ENCODE data around the gene USH2A. TPM values are rescaled to one million over a fixed set of nuclear protein-coding genes. Genes with fewer than 3 reads are reported as not detected.

Gene USH2A
- total RNA-seq, 2 experiments from 2014 or later = not detected

- Mint-ChIP-seq H3K4me3 (no peak overlapping the region), H3K27me3 (no peaks in the 10 kb centered on the region), H3K36me3 (no peaks in the 10 kb centered on the region), H3K4me1 (no peaks in the 10 kb centered on the region), H3K27ac (no peak overlapping the region), H3K9me3 (peaks cover 4% of the 10 kb centered on the region)
- DNase-seq = no peak
These were observed 208.1 kb downstream of the USH2A start for GRCh38 chr1:216215169-216215568.

GRCh38 chr1:216212826-216213225, 210.4 kb downstream of the USH2A start:
- Mint-ChIP-seq H3K9me3 (peaks cover 4% of the 10 kb centered on the region), H3K4me1 (no peaks in the 10 kb centered on the region), H3K4me3 (no peak overlapping the region), H3K36me3 (no peaks in the 10 kb centered on the region), H3K27ac (no peak overlapping the region), H3K27me3 (no peaks in the 10 kb centered on the region)
- DNase-seq = no peak

- no peaks in the 10 kb centered on the region for H3K9me3 Mint-ChIP-seq
- H3K27ac Mint-ChIP-seq = no peak overlapping the region
- DNase-seq = no peak
- no peak overlapping the region for H3K4me3 Mint-ChIP-seq
- no peaks in the 10 kb centered on the region for H3K4me1 Mint-ChIP-seq
- H3K27me3 Mint-ChIP-seq = no peaks in the 10 kb centered on the region
- H3K36me3 Mint-ChIP-seq = no peaks in the 10 kb centered on the region
These were observed 213.2 kb downstream of the USH2A start for GRCh38 chr1:216210081-216210480.

GRCh38 chr1:216209125-216209524, 214.1 kb downstream of the USH2A start:
- no peak for DNase-seq
- Mint-ChIP-seq H3K4me3 (no peak overlapping the region), H3K27me3 (no peaks in the 10 kb centered on the region), H3K36me3 (no peaks in the 10 kb centered on the region), H3K9me3 (no peaks in the 10 kb centered on the region), H3K27ac (no peak overlapping the region), H3K4me1 (no peaks in the 10 kb centered on the region)

- Mint-ChIP-seq H3K4me3 (no peak overlapping the region), H3K9me3 (no peaks in the 10 kb centered on the region), H3K27ac (no peak overlapping the region), H3K4me1 (no peaks in the 10 kb centered on the region), H3K36me3 (no peaks in the 10 kb centered on the region), H3K27me3 (no peaks in the 10 kb centered on the region)
- DNase-seq = no peak
These were observed 216.1 kb downstream of the USH2A start for GRCh38 chr1:216207154-216207553.

GRCh38 chr1:216205176-216205575, 218.1 kb downstream of the USH2A start:
- H3K9me3 Mint-ChIP-seq = no peaks in the 10 kb centered on the region

GRCh38 chr1:216201946-216202345, 221.3 kb downstream of the USH2A start:
- no peak overlapping the region for H3K4me3 Mint-ChIP-seq
- H3K27me3 Mint-ChIP-seq = no peaks in the 10 kb centered on the region
- DNase-seq = no peak
- H3K36me3 Mint-ChIP-seq = no peaks in the 10 kb centered on the region
- H3K27ac Mint-ChIP-seq = no peak overlapping the region
- H3K9me3 Mint-ChIP-seq = no peaks in the 10 kb centered on the region
- H3K4me1 Mint-ChIP-seq = no peaks in the 10 kb centered on the region

More at GRCh38 chr1:216205176-216205575, 218.1 kb downstream of the USH2A start:
- no peak for DNase-seq
- H3K27ac Mint-ChIP-seq = no peak overlapping the region
- H3K4me1 Mint-ChIP-seq = no peaks in the 10 kb centered on the region
- H3K36me3 Mint-ChIP-seq = no peaks in the 10 kb centered on the region
- H3K4me3 Mint-ChIP-seq = no peak overlapping the region
- H3K27me3 Mint-ChIP-seq = no peaks in the 10 kb centered on the region

GRCh38 chr1:216200941-216201340, 222.3 kb downstream of the USH2A start:
- H3K9me3 Mint-ChIP-seq = no peaks in the 10 kb centered on the region
- no peak for DNase-seq
- no peaks in the 10 kb centered on the region for H3K4me1 Mint-ChIP-seq
- H3K4me3 Mint-ChIP-seq = no peak overlapping the region
- H3K27me3 Mint-ChIP-seq = no peaks in the 10 kb centered on the region
- no peaks in the 10 kb centered on the region for H3K36me3 Mint-ChIP-seq
- H3K27ac Mint-ChIP-seq = no peak overlapping the region

- Mint-ChIP-seq H3K4me1 (no peaks in the 10 kb centered on the region), H3K4me3 (no peak overlapping the region), H3K36me3 (no peaks in the 10 kb centered on the region), H3K27me3 (no peaks in the 10 kb centered on the region), H3K9me3 (peaks cover 2% of the 10 kb centered on the region), H3K27ac (no peak overlapping the region)
- DNase-seq = no peak
These were observed 228.5 kb downstream of the USH2A start for GRCh38 chr1:216194721-216195120.

GRCh38 chr1:216193839-216194443, 229.3 kb downstream of the USH2A start:
- H3K36me3 Mint-ChIP-seq = no peaks in the 10 kb centered on the region
- H3K27ac Mint-ChIP-seq = no peak overlapping the region
- H3K27me3 Mint-ChIP-seq = no peaks in the 10 kb centered on the region
- peaks cover 2% of the 10 kb centered on the region for H3K9me3 Mint-ChIP-seq
- H3K4me3 Mint-ChIP-seq = no peak overlapping the region
- no peaks in the 10 kb centered on the region for H3K4me1 Mint-ChIP-seq
- DNase-seq = no peak

GRCh38 chr1:216190438-216190837, 232.8 kb downstream of the USH2A start:
- Mint-ChIP-seq H3K4me1 (no peaks in the 10 kb centered on the region), H3K36me3 (no peaks in the 10 kb centered on the region), H3K27ac (no peak overlapping the region), H3K27me3 (no peaks in the 10 kb centered on the region), H3K9me3 (peaks cover 2% of the 10 kb centered on the region), H3K4me3 (no peak overlapping the region)
- DNase-seq = no peak

GRCh38 chr1:216186816-216187215, 236.4 kb downstream of the USH2A start:
- no peak for DNase-seq
- no peak overlapping the region for H3K4me3 Mint-ChIP-seq
- no peaks in the 10 kb centered on the region for H3K4me1 Mint-ChIP-seq
- no peaks in the 10 kb centered on the region for H3K27me3 Mint-ChIP-seq
- H3K27ac Mint-ChIP-seq = no peak overlapping the region
- no peaks in the 10 kb centered on the region for H3K9me3 Mint-ChIP-seq
- H3K36me3 Mint-ChIP-seq = no peaks in the 10 kb centered on the region

- Mint-ChIP-seq H3K36me3 (no peaks in the 10 kb centered on the region), H3K4me1 (no peaks in the 10 kb centered on the region), H3K9me3 (no peaks in the 10 kb centered on the region), H3K27ac (no peak overlapping the region), H3K27me3 (no peaks in the 10 kb centered on the region), H3K4me3 (no peak overlapping the region)
- no peak for DNase-seq
These were observed 237.1 kb downstream of the USH2A start for GRCh38 chr1:216186141-216186540.

- Mint-ChIP-seq H3K36me3 (no peaks in the 10 kb centered on the region), H3K27me3 (no peaks in the 10 kb centered on the region), H3K4me1 (no peaks in the 10 kb centered on the region), H3K9me3 (peaks cover 2% of the 10 kb centered on the region), H3K27ac (no peak overlapping the region), H3K4me3 (no peak overlapping the region)
- no peak for DNase-seq
These were observed 239.0 kb downstream of the USH2A start for GRCh38 chr1:216184126-216184680.

GRCh38 chr1:216183454-216183853, 239.8 kb downstream of the USH2A start:
- H3K27ac Mint-ChIP-seq = no peak overlapping the region
- peaks cover 2% of the 10 kb centered on the region for H3K9me3 Mint-ChIP-seq
- no peaks in the 10 kb centered on the region for H3K27me3 Mint-ChIP-seq

GRCh38 chr1:216183007-216183406, 240.2 kb downstream of the USH2A start:
- no peak overlapping the region for H3K4me3 Mint-ChIP-seq
- H3K4me1 Mint-ChIP-seq = no peaks in the 10 kb centered on the region
- DNase-seq = no peak

More at GRCh38 chr1:216183454-216183853, 239.8 kb downstream of the USH2A start:
- no peak for DNase-seq
- no peaks in the 10 kb centered on the region for H3K4me1 Mint-ChIP-seq
- H3K4me3 Mint-ChIP-seq = no peak overlapping the region
- H3K36me3 Mint-ChIP-seq = no peaks in the 10 kb centered on the region

More at GRCh38 chr1:216183007-216183406, 240.2 kb downstream of the USH2A start:
- Mint-ChIP-seq H3K36me3 (no peaks in the 10 kb centered on the region), H3K9me3 (peaks cover 2% of the 10 kb centered on the region), H3K27me3 (no peaks in the 10 kb centered on the region), H3K27ac (no peak overlapping the region)
